Psoas muscle (tissue), 8 donors: Measurements from ENCODE around the gene TXN2. TPM values are rescaled to one million over a fixed set of nuclear protein-coding genes. Genes with fewer than 3 reads are reported as not detected.

Experiments used
- ATAC-seq, 4 donors: fragments of 200-7000 bp; cut with Tn5 transposase; one replicate each; pipeline ENCODE4 v1.9.1; 2020; ENCODE audit warnings: moderate library complexity in 3 of 4, mild to moderate bottlenecking in 2 of 4
- DNase-seq, 2 donors: peaks; one replicate each; pipeline ENCODE4 v3.0.0-alpha.2; 2020
- H3K27ac ChIP-seq: fragments of 200-600 bp; one replicate; pipeline ENCODE4 v1.8.0; 2022
- H3K27me3 ChIP-seq, 3 donors: fragments of 200-600 bp in 1 of 3; one replicate each; pipeline versions ENCODE4 v1.6.1 to v1.8.0; 2013 to 2022; ENCODE audit warnings: low read length in 2 of 3, mild to moderate bottlenecking in 2 of 3, moderate library complexity in 1 of 3; ENCODE audit not compliant: insufficient read depth in 3 of 3
- H3K36me3 ChIP-seq, 2 donors: fragments of 200-600 bp in 1 of 2; one replicate each; pipeline versions ENCODE4 v1.6.1 to v1.8.0; 2013 to 2022; ENCODE audit warnings: low read depth in 1 of 2, mild to moderate bottlenecking in 1 of 2, moderate library complexity in 1 of 2; ENCODE audit not compliant: insufficient read depth in 1 of 2
- H3K4me1 ChIP-seq: fragments of 200-600 bp; one replicate; pipeline ENCODE4 v1.8.0; 2022
- H3K4me3 ChIP-seq: fragments of 200-600 bp; one replicate; pipeline ENCODE4 v1.8.0; 2022; ENCODE audit warnings: mild to moderate bottlenecking
- H3K9me3 ChIP-seq: fragments of 200-600 bp; one replicate; pipeline ENCODE4 v1.8.0; 2022
- WGBS, 3 donors: extraction: QIAGEN DNeasy Blood & Tissue Kit; methylation state at CpG; one replicate each; pipeline versions ENCODE4 v1.1.6 to v1.1.7; 2013; 5-methylcytosine and 5-hydroxymethylcytosine counted together
- intact Hi-C, 2 donors: fragments of 100-400 bp; cut with DNase I; formaldehyde crosslinking; loops; one replicate each; pipeline versions ENCODE4 v1.11.0 to v1.14.2; 2022
- polyA plus RNA-seq, 3 donors: library from polyadenylated mRNA; stranded (reverse); fragments of 200-250 nt; gene quantifications; one replicate each; pipeline ENCODE4 v1.2.3, GENCODE V29; 2013
- total RNA-seq, 4 donors: library from RNA; stranded (reverse); fragmentation: NEBNext Ultra II Directional in 2 of 4; extraction: Animal tissue kit (Norgen Biotek cat#: 25700) in 2 of 4; gene quantifications; one replicate each; pipeline versions ENCODE4 v1.2.1 to v1.2.4, GENCODE V29; 2021 to 2023
- TF ChIP-seq, protein P1 (sequence below): fragments of 200-600 bp; IDR thresholded peaks from one replicate; pipeline ENCODE4 v1.8.0; 2022; ENCODE audit warnings: antibody characterized with exemption
- donor health status: healthy with polysubstance abuse.
- donor health status: DM: no; HTN: no; CAD: no; lungs with moderate emphysema.
- donor health status: Bipolar disorder and iron deficiency.
- donor health status: healthy.
- donor health status: DM: yes; HTN: yes; CAD: no.
- donor health status: DM: no; HTN: no; CAD: no.
- donor health status: DM: no; HTN: no; CAD: no.
- donor health status: DM: yes; HTN: yes; CAD: no.

Gene TXN2
- total and polyA plus RNA-seq, 7 donors: 83.9 to 155 (median 115) TPM

DNA sequence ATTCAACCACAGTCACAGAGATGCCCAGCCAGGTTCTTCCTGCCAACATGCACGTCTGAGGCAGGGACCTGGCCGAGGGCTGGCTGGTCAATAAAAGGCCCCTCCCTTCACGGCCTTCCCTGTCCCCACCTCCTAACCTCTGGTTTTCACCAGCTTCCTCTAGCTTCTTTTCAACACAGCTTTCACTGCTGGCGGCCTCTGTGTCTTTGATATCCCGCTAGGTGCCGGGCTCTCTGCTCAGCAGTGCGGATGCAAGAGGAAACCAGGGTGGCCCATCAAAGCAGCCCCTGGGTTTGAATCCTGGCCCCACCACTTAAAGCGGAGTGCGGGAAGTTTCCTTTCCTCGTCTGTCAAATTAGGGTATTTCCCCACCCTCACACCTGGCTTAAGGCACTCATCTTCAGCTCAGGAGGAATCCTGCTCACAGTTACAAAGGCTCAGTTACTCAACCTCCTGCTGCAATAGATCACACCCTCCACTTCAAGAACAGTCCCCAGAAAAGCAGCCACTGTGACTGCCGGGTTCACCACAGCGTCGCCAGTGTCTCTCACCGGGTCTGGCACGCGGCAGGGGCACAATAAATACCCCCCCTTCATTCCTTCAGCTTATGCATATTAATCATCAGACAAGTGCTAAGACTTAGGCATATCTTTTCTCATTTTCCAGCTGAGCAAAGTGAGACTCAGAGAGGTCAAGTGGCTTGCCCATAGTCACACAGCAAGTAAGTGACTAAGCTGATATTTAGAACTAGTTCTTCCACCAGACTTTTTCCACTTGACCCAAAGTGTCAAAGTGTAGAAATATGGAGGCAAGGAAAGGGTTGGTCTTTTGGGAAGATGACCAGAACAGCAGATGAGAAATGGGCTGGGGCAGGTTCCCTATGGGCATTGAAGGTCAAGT lies 45.7 kb downstream of the TXN2 start:
- DNase-seq: no peak
- WGBS, 3 donors: 75 to 78% (median 77%) methylated on average over 16 of the region's 16 CpGs
- intact Hi-C loops: no loop called here
- TF ChIP-seq, protein P1, sequence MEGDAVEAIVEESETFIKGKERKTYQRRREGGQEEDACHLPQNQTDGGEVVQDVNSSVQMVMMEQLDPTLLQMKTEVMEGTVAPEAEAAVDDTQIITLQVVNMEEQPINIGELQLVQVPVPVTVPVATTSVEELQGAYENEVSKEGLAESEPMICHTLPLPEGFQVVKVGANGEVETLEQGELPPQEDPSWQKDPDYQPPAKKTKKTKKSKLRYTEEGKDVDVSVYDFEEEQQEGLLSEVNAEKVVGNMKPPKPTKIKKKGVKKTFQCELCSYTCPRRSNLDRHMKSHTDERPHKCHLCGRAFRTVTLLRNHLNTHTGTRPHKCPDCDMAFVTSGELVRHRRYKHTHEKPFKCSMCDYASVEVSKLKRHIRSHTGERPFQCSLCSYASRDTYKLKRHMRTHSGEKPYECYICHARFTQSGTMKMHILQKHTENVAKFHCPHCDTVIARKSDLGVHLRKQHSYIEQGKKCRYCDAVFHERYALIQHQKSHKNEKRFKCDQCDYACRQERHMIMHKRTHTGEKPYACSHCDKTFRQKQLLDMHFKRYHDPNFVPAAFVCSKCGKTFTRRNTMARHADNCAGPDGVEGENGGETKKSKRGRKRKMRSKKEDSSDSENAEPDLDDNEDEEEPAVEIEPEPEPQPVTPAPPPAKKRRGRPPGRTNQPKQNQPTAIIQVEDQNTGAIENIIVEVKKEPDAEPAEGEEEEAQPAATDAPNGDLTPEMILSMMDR: no peak
- no peaks in the 10 kb centered on the region for H3K36me3 ChIP-seq
- no peaks in the 10 kb centered on the region for H3K9me3 ChIP-seq
- no peaks in the 10 kb centered on the region for H3K27me3 ChIP-seq
- no peak overlapping the region for H3K4me3 ChIP-seq
- H3K27ac ChIP-seq: no peak overlapping the region
- peaks cover 9% of the 10 kb centered on the region for H3K4me1 ChIP-seq
- no peak for ATAC-seq

DNA sequence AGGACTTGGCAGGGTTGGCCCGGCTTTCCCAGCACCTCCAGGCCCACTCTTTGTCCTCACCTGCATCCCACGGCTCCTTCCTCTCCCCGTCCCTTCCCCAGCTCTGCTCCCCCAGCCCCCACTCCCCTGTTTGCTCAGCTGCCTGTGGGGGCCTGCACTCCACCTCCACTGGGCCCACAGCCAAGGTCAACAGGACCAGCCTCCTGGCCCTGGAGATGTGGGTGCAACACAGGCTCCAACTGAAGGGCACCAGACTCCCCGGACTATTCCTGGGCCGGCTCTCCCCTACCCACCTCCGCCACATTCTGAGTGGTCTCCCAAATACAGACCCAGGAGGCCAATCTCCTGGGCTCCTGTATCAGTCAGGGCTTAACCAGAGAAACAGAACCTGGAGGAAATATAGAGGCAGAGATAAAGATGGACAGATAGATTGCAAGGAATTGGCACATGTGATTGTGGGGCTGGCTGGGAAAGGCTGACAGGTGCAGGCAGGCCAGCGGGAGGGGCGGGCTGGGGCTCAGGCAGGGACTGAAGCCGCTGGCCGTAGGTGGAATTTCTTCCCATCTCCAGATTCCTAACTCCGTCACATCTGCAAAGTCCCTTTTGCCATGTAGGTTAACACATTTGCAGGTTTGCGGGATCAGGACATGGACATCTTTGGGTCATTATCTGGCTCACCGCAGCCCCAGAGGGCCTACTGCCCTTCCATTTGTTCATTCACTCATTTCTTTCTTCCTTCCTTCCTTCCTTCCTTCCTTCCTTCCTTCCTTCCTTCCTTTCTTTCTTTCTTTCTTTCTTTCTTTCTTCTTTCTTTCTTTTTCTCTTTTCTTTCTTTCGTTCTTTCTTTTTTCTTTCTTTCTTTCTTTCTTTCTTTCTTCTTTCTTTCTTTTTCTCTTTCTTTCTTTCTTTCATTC lies 47.9 kb downstream of the TXN2 start:
- peak; percentile 34 to 81 (median 50) for ATAC-seq
- intact Hi-C loops: no loop called here
- no peaks in the 10 kb centered on the region for H3K9me3 ChIP-seq
- H3K27ac ChIP-seq: no peak overlapping the region
- H3K4me1 ChIP-seq: peaks cover 9% of the 10 kb centered on the region
- no peaks in the 10 kb centered on the region for H3K27me3 ChIP-seq
- no peak overlapping the region for H3K4me3 ChIP-seq
- H3K36me3 ChIP-seq: no peaks in the 10 kb centered on the region
- no peak for DNase-seq
- 42 to 51% (median 48%) methylated on average over 13 to 14 of the region's 14 CpGs for WGBS, 3 donors
- TF ChIP-seq, protein P1: no peak

DNA sequence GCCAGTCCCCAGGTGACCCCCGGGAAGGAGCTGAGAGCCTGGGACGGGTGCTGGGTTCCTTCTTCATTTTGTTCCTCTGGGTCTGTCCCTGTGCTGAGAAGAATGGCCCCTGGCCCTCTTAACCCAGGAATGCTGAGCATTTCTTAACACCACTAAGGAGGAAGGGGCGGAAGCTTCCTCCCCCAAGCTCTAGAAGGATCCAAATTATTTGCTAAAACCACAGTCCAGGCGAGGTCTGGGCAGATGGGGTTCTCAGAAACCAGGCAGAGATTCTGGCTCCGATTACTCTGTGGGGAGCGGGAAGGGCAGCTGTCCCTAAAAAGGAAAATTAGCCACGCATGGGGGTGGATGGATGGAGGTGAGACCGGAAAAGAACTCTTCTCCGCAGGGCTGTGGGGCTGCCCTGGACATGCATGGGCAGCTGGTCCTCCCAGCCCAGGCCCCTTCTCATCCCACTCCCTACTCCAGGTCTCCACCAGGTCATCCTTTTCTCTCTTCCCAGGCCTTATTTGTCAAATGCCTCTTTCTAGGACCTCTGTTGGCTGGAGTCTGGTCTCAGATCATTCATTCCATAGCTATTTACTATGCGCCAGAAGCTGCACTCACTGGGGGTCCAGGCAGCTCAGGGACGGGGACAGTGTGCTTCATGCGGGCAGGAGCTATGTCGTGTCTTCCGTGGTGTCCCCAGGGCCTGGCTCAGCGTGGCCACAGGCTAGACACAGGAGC lies 48.7 kb downstream of the TXN2 start:
- ATAC-seq (peak in 1 of 4 donors; percentile 19), DNase-seq (no peak)
- Histone ChIP-seq H3K4me3 (no peak overlapping the region), H3K4me1 (peaks cover 9% of the 10 kb centered on the region), H3K36me3 (no peaks in the 10 kb centered on the region), H3K9me3 (no peaks in the 10 kb centered on the region), H3K27me3 (no peaks in the 10 kb centered on the region), H3K27ac (no peak overlapping the region)
- intact Hi-C loops: no loop called here
- TF ChIP-seq, protein P1: no peak
- 63 to 73% (median 65%) methylated on average over 15 of the region's 15 CpGs for WGBS, 3 donors

- TF ChIP-seq, protein P1: no peak
- no peak for DNase-seq
- H3K36me3 ChIP-seq: no peaks in the 10 kb centered on the region
- H3K27ac ChIP-seq: no peak overlapping the region
- intact Hi-C loops: no loop called here
- H3K27me3 ChIP-seq: no peaks in the 10 kb centered on the region
- H3K4me3 ChIP-seq: no peak overlapping the region
- H3K4me1 ChIP-seq: peaks cover 9% of the 10 kb centered on the region
- H3K9me3 ChIP-seq: no peaks in the 10 kb centered on the region
- ATAC-seq: no peak
- 89 to 90% (median 90%) methylated on average over 9 of the region's 9 CpGs for WGBS, 3 donors
Measured at GRCh38 chr22:36431977-36432376, 49.5 kb downstream of the TXN2 start.
